T-helper 9 cell (primary cell): Measurements from ENCODE around the gene CORO2B.

Experiments used
- DNase-seq: peaks from one replicate; pipeline ENCODE4 v3.0.0-alpha.2; 2020

The CORO2B gene

DNA sequence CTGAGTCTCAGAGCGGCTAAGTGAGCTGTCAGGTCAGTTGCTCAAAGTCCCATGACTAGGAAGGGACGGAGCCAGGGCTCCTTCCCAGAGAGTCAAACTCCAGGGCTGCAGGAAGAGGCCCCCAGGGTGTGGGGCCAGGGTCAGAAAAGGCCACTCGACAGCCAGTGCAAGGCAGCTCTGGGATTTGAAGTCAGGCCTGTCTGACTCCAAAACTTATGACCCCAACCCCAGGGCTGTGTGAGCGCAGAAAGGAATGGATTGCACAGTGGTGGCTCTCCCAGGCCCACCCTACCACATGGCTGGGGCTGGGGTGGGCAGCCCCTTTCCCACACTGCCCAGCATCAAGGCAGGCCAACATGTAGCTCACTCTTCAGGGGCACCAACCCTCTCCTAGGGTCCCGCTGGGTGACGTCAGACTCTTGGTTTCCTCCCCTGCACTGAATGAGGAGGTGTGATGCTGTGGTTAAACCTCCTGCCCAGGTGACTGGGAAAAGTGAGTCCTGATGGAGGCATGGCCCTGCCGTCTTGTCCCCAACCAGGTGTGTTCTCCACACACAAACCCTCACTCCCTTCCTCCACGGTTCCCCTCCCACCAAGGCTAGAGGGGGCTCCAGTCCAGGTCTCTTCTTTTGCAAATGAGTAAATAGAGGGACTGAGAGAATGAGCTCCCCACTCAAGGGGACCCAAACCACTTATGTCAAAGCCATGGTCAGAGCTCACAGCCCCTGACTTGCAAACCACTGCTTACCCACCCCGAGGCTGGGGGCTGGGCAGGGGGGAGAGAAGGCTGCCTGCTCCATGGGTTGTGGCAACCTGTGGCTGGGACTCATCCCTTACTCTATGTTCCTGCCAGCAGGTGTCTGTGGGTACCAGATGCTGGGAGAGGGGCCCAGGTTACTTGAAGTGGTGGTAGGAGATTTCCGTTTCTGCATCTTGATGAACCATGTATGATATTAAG lies 23.8 kb upstream of the CORO2B start:
- DNase-seq = no peak

- no peak for DNase-seq
Observed at GRCh38 chr15:68555679-68556037, 23.1 kb upstream of the CORO2B start.

GRCh38 chr15:68556139-68556990 lies 22.4 kb upstream of the CORO2B start:
- no peak for DNase-seq

DNA sequence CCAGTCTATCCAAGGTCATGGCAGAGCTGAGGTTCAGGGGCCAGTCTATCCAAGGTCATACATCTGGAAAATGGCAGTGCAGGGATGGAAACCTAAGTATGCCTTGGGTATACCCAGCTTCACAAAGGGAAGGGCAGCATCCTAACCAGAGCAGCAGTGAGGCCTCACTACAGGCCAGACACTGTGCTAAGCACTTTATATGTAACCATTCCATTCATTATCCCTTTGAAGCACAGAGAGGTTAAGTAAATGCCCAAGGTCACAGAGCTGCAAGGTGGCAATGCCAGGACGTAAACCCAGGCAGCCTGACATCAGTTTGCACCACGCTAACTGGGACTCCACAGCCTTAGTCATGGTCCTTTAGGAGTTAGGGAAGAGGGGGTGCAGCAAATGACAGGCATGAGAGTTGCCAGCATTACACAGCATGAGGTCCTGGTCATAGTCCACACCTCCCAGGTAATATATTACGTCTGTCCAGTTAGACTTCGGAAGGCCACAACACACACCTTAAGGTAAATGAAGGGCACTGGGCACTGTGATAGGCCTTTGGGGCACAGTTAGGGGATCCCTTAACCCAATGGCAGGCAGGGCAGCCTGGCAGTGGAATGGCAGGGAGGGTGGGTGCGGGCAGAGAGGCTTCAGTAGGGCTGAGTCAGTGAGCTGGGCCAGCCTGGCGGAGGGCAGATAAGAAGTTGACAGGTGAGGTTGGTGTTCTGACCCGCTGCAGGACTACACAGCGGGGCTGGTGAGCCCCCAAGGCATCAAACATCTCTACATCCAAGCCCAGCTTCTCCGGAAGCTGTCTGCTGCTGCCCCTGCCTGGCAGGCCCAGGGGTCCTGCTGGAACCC lies 21.1 kb upstream of the CORO2B start:
- DNase-seq = no peak

GRCh38 chr15:68558318-68559305 lies 20.2 kb upstream of the CORO2B start:
- no peak for DNase-seq

- DNase-seq = peak; percentile 58
Observed at GRCh38 chr15:68559345-68560310, 19.2 kb upstream of the CORO2B start.

- DNase-seq = no peak
Observed at GRCh38 chr15:68560501-68561113, 18.2 kb upstream of the CORO2B start.

DNA sequence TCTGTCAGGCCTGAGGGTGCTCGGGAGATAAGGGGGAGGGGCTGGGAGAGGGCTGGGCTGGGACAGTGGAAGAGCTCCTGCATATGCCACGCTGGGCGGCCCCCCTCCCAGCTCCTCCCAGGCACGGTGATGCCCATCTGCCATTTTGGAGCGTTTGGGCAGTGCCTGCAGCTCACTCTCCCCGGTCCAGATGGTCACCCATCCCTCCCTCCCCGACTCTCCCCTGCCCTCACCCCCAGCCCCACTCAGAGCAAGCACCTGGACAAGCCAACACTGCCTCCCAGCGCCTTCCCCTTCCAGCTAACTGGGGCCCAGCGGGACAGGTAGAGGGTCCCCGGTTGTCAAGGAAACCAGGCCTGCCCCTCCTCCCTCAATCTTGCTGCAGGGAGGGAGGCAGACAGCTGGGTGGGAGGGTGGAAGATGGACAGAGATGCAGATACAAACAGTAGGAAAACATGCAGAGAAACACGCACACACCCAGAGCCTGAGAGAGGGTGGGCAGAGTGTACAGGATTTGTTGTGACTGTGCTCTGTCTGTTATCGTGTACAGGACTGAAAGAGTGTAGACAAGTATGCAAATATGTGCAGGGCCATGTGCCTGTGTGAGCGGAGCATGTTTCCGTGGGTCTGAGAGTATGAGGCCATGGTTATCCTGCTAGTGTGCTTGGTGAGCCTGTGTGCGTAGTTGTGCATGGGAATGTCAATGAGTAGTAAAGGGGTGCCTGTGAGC lies 17.5 kb upstream of the CORO2B start:
- DNase-seq = no peak

DNA sequence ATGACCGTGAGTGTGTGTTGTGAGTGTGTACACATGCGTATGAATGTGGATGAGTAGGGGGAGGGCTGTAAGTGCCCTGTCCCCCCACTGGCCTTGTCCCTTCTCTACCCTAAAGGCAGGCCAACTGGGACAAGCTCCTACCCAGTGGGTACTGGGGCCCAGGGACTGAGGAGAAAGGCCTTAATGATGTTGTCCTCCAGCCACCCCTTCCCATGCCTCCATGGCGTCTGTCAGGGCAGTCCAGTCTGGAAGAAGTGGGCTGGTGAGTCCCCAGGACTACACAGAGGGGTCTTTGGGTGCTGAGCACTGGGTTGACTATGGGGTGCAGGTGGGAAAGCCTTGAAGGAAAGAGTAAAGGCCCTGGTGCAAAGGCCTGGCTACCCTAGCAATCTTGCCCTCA lies 16.9 kb upstream of the CORO2B start:
- DNase-seq = no peak

- DNase-seq = no peak
Observed at GRCh38 chr15:68564173-68564572, 14.6 kb upstream of the CORO2B start.

DNA sequence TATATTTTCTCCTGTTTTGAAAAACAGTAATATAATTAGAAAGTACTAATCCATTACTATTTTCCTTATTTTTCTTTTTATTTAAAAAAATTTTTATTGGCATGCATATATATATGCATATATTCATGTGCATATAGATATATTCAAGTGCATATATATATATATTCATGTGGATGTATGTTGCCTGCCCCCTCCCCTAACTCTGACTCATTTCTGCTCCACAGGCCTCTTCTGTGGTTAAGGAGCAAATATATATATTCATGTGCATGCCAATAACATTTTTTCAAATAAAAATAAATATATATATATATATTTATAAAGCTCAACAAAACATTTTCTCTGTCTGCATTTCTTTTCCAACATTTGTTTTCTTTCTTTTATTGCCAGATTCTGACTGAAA lies 13.6 kb upstream of the CORO2B start:
- DNase-seq = no peak

DNA sequence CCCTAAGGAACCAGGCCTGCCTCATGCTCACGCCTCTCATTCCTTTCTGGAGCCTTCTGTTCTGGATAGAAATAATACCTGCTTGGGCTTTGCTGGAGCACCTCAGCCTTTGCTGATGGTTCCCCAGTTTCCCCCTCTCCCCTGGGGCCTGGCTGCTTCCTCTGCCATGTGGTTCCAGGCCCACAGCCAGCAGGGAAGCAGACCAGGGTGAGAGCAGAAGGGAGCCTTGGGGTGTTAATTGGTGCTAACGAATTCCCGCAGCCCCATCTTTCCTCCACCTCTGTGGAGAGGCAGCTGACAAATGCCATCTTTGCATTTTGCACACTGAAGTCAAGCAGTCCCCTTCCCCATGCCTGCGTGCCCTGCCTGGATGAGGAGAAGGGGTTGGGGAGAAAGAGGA lies 13.1 kb upstream of the CORO2B start:
- no peak for DNase-seq

DNA sequence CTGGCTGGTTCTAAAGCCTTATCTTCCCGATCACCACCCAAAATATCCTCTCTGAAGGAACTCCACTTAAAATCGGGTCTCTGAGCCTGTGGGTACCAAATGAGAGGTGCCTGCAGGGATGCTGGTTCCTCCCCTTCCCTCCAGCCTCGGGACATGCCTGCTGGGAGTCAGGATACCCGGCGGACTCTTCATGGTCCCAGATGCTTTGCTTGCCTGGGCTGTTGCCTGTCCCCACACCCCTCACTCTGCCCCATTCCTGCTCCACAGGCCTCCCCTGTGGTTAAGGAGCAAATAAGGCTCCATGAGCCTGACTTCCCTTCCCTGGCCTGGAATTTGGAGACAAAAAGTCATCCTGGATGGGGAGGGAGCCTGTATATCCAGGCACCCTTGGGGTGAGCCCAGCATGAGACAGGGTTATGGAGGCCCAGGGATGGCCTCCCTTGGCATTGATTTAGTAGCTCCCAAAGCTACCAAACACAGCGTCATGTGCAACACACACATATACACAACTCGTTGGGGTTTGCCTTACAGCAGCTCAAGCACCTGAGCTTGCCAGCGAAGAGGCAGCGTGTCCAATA lies 12.3 kb upstream of the CORO2B start:
- no peak for DNase-seq

DNA sequence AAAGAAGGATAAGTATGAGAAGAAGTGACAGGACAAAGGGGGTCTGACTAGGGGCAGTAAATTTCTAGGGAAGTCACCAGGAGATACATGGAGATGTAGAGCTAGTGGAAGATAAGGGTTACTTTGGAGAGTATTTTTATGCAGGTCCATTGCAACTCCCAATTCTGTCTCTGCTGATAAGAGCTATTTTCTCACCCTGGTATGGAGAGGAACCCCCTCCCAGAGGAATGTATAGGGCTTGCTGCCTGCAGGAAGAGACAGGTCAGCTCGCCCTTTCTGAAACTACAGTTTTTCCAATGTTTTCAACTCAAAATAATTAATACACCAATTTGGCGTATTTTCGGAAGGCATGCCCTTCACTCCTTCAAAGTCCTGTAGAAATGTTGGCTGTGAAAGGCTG lies 11.4 kb upstream of the CORO2B start:
- DNase-seq = no peak

DNA sequence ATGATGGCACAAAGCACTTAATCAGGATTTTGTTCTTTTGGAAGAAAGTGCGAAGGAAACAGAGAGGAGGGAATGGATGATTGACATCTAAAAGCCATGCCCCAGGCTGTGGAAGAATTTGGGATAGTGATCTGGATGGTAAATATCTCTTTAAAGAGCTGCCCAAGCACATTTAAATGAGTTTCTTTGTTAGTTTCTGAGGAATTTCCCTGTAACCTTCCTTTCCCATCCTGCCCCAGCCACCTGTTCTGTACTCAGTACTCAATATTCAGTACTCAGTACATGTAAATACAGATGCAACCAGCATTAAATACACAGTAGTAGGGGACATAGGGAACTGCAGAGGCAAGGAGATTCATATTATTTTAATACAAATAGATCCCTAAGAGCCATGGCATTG lies 7.8 kb upstream of the CORO2B start:
- DNase-seq = no peak

DNA sequence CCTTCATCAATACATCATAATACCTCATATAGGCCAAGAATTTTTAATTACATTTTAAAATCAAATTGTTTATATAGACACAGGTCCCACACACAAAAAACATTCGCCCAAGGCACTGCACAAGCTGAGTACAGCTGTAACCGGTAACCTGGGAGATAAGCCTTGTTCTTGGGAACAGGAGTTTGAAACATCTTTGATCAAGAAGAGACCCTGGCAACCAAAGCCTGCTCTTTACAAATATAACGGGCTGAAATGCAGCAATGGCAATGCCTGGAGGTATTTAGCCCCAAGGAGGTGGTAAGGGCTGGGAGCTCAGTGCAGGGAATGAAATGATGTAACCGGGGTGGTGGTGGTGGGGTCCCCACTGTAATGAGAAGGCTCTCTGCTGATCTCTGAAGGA lies 7.2 kb upstream of the CORO2B start:
- DNase-seq = no peak

GRCh38 chr15:68572309-68572708 lies 6.5 kb upstream of the CORO2B start:
- no peak for DNase-seq

GRCh38 chr15:68572921-68573320 lies 5.9 kb upstream of the CORO2B start:
- DNase-seq = no peak

GRCh38 chr15:68574046-68574445 lies 4.7 kb upstream of the CORO2B start:
- DNase-seq = no peak
